OCI-LY7 (cell line): ENCODE measurements around the gene NUP93. TPM values are rescaled to one million over a fixed set of nuclear protein-coding genes. Genes with fewer than 3 reads are reported as not detected.
"Not testable (repeated sequence)": the region's sequence is repeated elsewhere in the genome, so short reads cannot be mapped to it uniquely, and the experiment has no call there.

Experiments used
- BruUV-seq: library from RNA; stranded (reverse); fragments of 400-500 nt; replicated peaks from 2 replicates; lab custom pipeline; 2021; lab: Mats Ljungman, UMichigan
- CTCF ChIA-PET: fragments of 300-600 bp; sonication (Branson Sonifier 250); formaldehyde crosslinking; loops from one replicate; lab custom pipeline; 2022; ENCODE audit warnings: antibody characterized with exemption; ENCODE audit not compliant: unreplicated experiment; lab: Charles Lee
- POLR2A ChIA-PET: fragments of 300-600 bp; sonication (Branson Sonifier 250); formaldehyde crosslinking; loops from one replicate; lab custom pipeline; 2022; ENCODE audit warnings: antibody characterized with exemption; lab: Charles Lee
- DNase-seq: peaks from one replicate; pipeline ENCODE4 v3.0.0-alpha.2; 2015; ENCODE audit warnings: low spot score
- H2AFZ ChIP-seq: fragments of 200-600 bp; sonication (generic), shearing (Covaris generic); 2 replicates; pipeline ENCODE4 v1.6.1; 2014; ENCODE audit warnings: mild to moderate bottlenecking, antibody characterized with exemption, low read length, moderate library complexity
- H3K27ac ChIP-seq: fragments of 200-600 bp; sonication (generic); 2 replicates; pipeline ENCODE4 v1.5.1; 2014; ENCODE audit warnings: mixed run types, low read depth, mild to moderate bottlenecking, moderate library complexity, low read length, inconsistent platforms; ENCODE audit not compliant: poor library complexity, severe bottlenecking
- H3K36me3 ChIP-seq: fragments of 200-600 bp; sonication (generic); 2 replicates; pipeline ENCODE4 v1.6.1; 2014; ENCODE audit warnings: mild to moderate bottlenecking, antibody characterized with exemption, low read length, moderate library complexity, mixed read lengths; ENCODE audit not compliant: insufficient read depth
- H3K4me1 ChIP-seq: fragments of 200-600 bp; sonication (generic); 2 replicates; pipeline ENCODE4 v1.5.1; 2014; ENCODE audit warnings: mild to moderate bottlenecking, low read length; ENCODE audit not compliant: insufficient read depth, poor library complexity, severe bottlenecking
- H3K4me2 ChIP-seq: fragments of 200-600 bp; sonication (generic); 2 replicates; pipeline ENCODE4 v1.6.1; 2014; ENCODE audit warnings: mild to moderate bottlenecking, low read length
- H3K4me3 ChIP-seq: fragments of 200-600 bp; sonication (generic); 2 replicates; pipeline ENCODE4 v1.5.1; 2014; ENCODE audit warnings: mild to moderate bottlenecking, low read depth, low read length; ENCODE audit not compliant: poor library complexity, severe bottlenecking
- H3K79me2 ChIP-seq: fragments of 200-600 bp; sonication (generic); 2 replicates; pipeline ENCODE4 v1.6.1; 2016; ENCODE audit warnings: low read depth, mild to moderate bottlenecking, low read length, moderate library complexity, mixed read lengths; ENCODE audit not compliant: insufficient read depth
- H3K9me2 ChIP-seq: fragments of 200-600 bp; sonication (generic); 2 replicates; pipeline ENCODE4 v1.6.1; 2016; ENCODE audit warnings: mild to moderate bottlenecking, low read length, mixed read lengths; ENCODE audit not compliant: insufficient read depth
- H3K9me3 ChIP-seq: fragments of 200-600 bp; sonication (generic); 2 replicates; pipeline ENCODE4 v1.6.1; 2014; ENCODE audit warnings: mild to moderate bottlenecking, mixed run types, low read length, mixed read lengths
- H4K20me1 ChIP-seq: fragments of 200-600 bp; sonication (generic); 2 replicates; pipeline ENCODE4 v1.6.1; 2014; ENCODE audit warnings: mild to moderate bottlenecking, antibody characterized with exemption, low read length, moderate library complexity, mixed read lengths; ENCODE audit not compliant: insufficient read depth
- CTCF ChIP-seq: fragments of 200-600 bp; sonication (generic); conservative IDR thresholded peaks from 2 replicates; pipeline ENCODE4 v1.5.1; 2014; ENCODE audit warnings: mild to moderate bottlenecking, antibody characterized with exemption, low read length, moderate library complexity, mixed read lengths
- EZH2phosphoT487 ChIP-seq: fragments of 200-600 bp; sonication (generic); IDR thresholded peaks from 2 replicates; pipeline ENCODE4 v1.6.1; 2018; ENCODE audit warnings: low read depth, borderline replicate concordance, mild to moderate bottlenecking, mixed run types, antibody characterized with exemption, low read length, moderate library complexity, mixed read lengths
- intact Hi-C: fragments of 100-400 bp; cut with micrococcal nuclease; formaldehyde crosslinking; loops from one replicate; pipeline ENCODE4 v1.10.0; 2022; ENCODE audit not compliant: unreplicated experiment
- total RNA-seq, 2 experiments: library from RNA; depleted of rRNA in 1 of 2; stranded (reverse); fragments of >200 nt in 1 of 2; shearing (Covaris generic) in 1 of 2; gene quantifications; 2 replicates each; pipeline ENCODE4 v1.2.3, GENCODE V29; 2014 to 2022

Gene NUP93
- total RNA-seq, 2 experiments from 2014 or later: 119 to 183 TPM

- no peaks in the 10 kb centered on the region for H3K79me2 ChIP-seq
- H3K9me2 ChIP-seq: no peaks in the 10 kb centered on the region
- H3K36me3 ChIP-seq: no peaks in the 10 kb centered on the region
- intact Hi-C loops: no loop called here
- DNase-seq: no peak
- H3K9me3 ChIP-seq: no peaks in the 10 kb centered on the region
- TF ChIP-seq EZH2phosphoT487 (no peak), CTCF (no peak)
- H4K20me1 ChIP-seq: no peaks in the 10 kb centered on the region
- BruUV-seq: no TSS peak
- no peak overlapping the region for H3K4me2 ChIP-seq
- no peak overlapping the region for H3K27ac ChIP-seq
- no peak overlapping the region for H3K4me3 ChIP-seq
- CTCF ChIA-PET: interaction anchor here (1.6 kb wide), 1 partner anchor 15 kb away, joined by 4 read pairs; no protein-coding TSS in a partner anchor
- H3K4me1 ChIP-seq: no peaks in the 10 kb centered on the region
- POLR2A ChIA-PET: interaction anchor here (0.9 to 1.1 kb wide), 2 partner anchors 36 to 47 kb away, joined by 3 to 4 read pairs; no protein-coding TSS in a partner anchor
- no peak overlapping the region for H2AFZ ChIP-seq
Measured at GRCh38 chr16:56882077-56882800, 152.3 kb downstream of the NUP93 start.

GRCh38 chr16:56883586-56883985 is 153.7 kb downstream of the NUP93 start:
- Histone ChIP-seq H4K20me1 (no peaks in the 10 kb centered on the region), H3K4me2 (no peak overlapping the region), H3K79me2 (no peaks in the 10 kb centered on the region), H3K36me3 (no peaks in the 10 kb centered on the region), H2AFZ (no peak overlapping the region), H3K4me3 (no peak overlapping the region), H3K9me2 (no peaks in the 10 kb centered on the region), H3K4me1 (peaks cover 9% of the 10 kb centered on the region), H3K27ac (no peak overlapping the region), H3K9me3 (no peaks in the 10 kb centered on the region)
- no peak for TF ChIP-seq CTCF
- TF ChIP-seq EZH2phosphoT487: no peak
- DNase-seq: no peak
- ChIA-PET POLR2A (no interaction called here), CTCF (interaction anchor here (1.6 kb wide), 1 partner anchor 16 kb away, joined by 4 read pairs; no protein-coding TSS in a partner anchor)
- intact Hi-C loops: no loop called here
- BruUV-seq: no TSS peak

- Histone ChIP-seq H3K4me2 (no peak overlapping the region), H3K27ac (no peak overlapping the region), H3K36me3 (no peaks in the 10 kb centered on the region), H3K9me2 (no peaks in the 10 kb centered on the region), H3K9me3 (no peaks in the 10 kb centered on the region), H3K4me3 (no peak overlapping the region), H4K20me1 (no peaks in the 10 kb centered on the region), H3K79me2 (no peaks in the 10 kb centered on the region), H3K4me1 (peaks cover 14% of the 10 kb centered on the region), H2AFZ (no peak overlapping the region)
- intact Hi-C loops: no loop called here
- ChIA-PET CTCF (no interaction called here), POLR2A (interaction anchor here (0.7 kb wide), 1 partner anchor 62 kb away, joined by 3 read pairs; no protein-coding TSS in a partner anchor)
- TF ChIP-seq EZH2phosphoT487 (no peak), CTCF (no peak)
- BruUV-seq: no TSS peak
- DNase-seq: no peak
Measured at GRCh38 chr16:56884026-56884582, 154.2 kb downstream of the NUP93 start.

- intact Hi-C loops, H3K4me2 ChIP-seq, BruUV-seq, H3K4me3 ChIP-seq, H2AFZ ChIP-seq, H4K20me1 ChIP-seq, H3K9me3 ChIP-seq, CTCF ChIA-PET, H3K27ac ChIP-seq, H3K79me2 ChIP-seq, DNase-seq, H3K36me3 ChIP-seq, H3K9me2 ChIP-seq: not testable (repeated sequence)
- POLR2A ChIA-PET: interaction anchor here (0.6 kb wide), 1 partner anchor 15 kb away, joined by 3 read pairs; no protein-coding TSS in a partner anchor
- H3K4me1 ChIP-seq: peaks cover 22% of the 10 kb centered on the region
Measured at GRCh38 chr16:56884929-56885328, 155.0 kb downstream of the NUP93 start.
